ENCODE measurements around the gene PTPN12.

DNA sequence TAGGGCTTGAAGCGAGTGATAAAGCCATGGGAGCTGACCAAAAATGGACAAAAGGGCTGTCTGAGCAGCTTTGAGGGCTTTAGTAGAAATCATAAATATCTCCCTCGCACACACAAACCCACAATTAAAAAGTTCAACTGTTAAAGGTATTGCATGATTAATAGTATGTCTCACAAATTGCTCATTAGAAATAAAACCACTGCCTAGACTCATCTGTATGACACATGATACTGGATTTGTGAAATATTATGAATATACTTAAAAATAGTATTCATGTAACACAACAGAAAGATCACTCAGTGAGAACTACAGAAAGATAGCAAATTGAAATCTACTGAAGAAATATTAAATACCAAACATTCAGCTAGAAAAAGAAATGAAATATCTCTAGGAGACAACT is 11.9 kb upstream of the PTPN12 start:
- TF ChIP-seq, protein P1, sequence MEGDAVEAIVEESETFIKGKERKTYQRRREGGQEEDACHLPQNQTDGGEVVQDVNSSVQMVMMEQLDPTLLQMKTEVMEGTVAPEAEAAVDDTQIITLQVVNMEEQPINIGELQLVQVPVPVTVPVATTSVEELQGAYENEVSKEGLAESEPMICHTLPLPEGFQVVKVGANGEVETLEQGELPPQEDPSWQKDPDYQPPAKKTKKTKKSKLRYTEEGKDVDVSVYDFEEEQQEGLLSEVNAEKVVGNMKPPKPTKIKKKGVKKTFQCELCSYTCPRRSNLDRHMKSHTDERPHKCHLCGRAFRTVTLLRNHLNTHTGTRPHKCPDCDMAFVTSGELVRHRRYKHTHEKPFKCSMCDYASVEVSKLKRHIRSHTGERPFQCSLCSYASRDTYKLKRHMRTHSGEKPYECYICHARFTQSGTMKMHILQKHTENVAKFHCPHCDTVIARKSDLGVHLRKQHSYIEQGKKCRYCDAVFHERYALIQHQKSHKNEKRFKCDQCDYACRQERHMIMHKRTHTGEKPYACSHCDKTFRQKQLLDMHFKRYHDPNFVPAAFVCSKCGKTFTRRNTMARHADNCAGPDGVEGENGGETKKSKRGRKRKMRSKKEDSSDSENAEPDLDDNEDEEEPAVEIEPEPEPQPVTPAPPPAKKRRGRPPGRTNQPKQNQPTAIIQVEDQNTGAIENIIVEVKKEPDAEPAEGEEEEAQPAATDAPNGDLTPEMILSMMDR (conservative IDR thresholded peaks at IDR 0.05; ENCODE audit: low read depth, low read length): no peak
- no peak for TF ChIP-seq SMC3 (IDR thresholded peaks at IDR 0.05; ENCODE audit: low read depth, low read length)
- no peak for TF ChIP-seq MAFK (IDR thresholded peaks at IDR 0.05; ENCODE audit: low read depth, low read length)
- TF ChIP-seq POLR2A (IDR thresholded peaks at IDR 0.05; ENCODE audit: low read depth, low read length): no peak

Data from IMR-90 (cell line).